ENCODE data around the gene DYRK1A.

Gene DYRK1A

GRCh38 chr21:37527716-37528115, 161.1 kb downstream of the DYRK1A start:
- Histone ChIP-seq H3K4me2 (ENCODE audit: low read depth, low read length, poor library complexity, severe bottlenecking) (no peak overlapping the region), H2AFZ (ENCODE audit: low read depth, low read length, severe bottlenecking) (no peak overlapping the region), H3K27me3 (ENCODE audit: low read length) (no peaks in the 10 kb centered on the region), H3K9ac (ENCODE audit: low read length) (no peak overlapping the region), H3K36me3 (ENCODE audit: low read length) (no peaks in the 10 kb centered on the region), H3K9me3 (ENCODE audit: insufficient read depth, low read length) (no peaks in the 10 kb centered on the region), H3K4me3 (ENCODE audit: insufficient read depth, low read length, poor library complexity, severe bottlenecking) (no peak overlapping the region), H4K20me1 (ENCODE audit: low read depth, low read length) (no peaks in the 10 kb centered on the region), H3K27ac (ENCODE audit: low read depth, low read length) (no peak overlapping the region), H3K9me2 (replicated peaks; ENCODE audit: insufficient read depth, low read length) (no peaks in the 10 kb centered on the region), H3F3A (ENCODE audit: insufficient read depth) (no peaks in the 10 kb centered on the region; the same call in 1 of the 2 replicates), H3K79me2 (ENCODE audit: insufficient read depth, low read length) (no peaks in the 10 kb centered on the region)
- TF ChIP-seq, protein P1, sequence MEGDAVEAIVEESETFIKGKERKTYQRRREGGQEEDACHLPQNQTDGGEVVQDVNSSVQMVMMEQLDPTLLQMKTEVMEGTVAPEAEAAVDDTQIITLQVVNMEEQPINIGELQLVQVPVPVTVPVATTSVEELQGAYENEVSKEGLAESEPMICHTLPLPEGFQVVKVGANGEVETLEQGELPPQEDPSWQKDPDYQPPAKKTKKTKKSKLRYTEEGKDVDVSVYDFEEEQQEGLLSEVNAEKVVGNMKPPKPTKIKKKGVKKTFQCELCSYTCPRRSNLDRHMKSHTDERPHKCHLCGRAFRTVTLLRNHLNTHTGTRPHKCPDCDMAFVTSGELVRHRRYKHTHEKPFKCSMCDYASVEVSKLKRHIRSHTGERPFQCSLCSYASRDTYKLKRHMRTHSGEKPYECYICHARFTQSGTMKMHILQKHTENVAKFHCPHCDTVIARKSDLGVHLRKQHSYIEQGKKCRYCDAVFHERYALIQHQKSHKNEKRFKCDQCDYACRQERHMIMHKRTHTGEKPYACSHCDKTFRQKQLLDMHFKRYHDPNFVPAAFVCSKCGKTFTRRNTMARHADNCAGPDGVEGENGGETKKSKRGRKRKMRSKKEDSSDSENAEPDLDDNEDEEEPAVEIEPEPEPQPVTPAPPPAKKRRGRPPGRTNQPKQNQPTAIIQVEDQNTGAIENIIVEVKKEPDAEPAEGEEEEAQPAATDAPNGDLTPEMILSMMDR (IDR thresholded peaks at IDR 0.05; ENCODE audit: insufficient read depth, low read length, poor library complexity, severe bottlenecking): no peak
- no peak for TF ChIP-seq EZH2phosphoT487 (conservative IDR thresholded peaks at IDR 0.05; ENCODE audit: low read length)

DNA sequence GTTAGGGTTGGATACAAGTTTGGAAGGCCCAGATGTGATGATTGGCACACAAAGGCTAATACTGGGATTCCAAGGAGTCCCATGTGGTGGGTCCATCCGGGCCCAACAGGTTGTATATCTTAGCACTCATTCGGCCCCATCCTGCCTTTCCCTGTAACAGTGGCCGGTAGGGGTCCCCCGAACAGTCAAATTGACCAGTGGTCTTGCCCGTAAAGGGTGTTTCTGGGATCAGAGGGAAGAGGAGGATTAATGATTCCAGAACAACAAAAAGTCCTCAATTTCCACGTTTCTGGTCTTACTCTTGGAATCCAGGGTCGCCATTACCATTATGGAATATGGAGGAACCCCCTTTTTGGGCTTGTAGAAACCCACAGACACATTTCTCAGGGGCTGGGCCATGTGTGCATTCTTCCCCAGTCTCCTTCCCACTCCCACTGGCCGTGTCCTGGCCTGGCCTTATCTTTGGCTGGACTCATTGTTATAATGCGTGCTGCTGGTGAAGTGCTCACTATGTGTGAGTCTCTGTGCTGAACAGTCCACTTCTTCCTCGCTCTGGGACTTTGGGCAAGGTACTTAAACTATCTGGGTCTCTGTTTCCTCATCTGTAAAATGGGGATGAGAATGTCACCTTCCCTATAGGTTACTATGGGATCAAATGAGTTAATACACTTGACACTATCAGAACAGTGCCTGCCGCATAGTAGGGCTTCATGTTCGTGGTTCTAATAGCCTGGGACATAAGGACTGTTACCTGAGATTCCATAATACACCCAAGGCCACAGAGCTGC, 161.8 kb downstream of the DYRK1A start:
- Histone ChIP-seq H3F3A (ENCODE audit: insufficient read depth) (no peaks in the 10 kb centered on the region; the same call in 1 of the 2 replicates), H3K4me3 (ENCODE audit: insufficient read depth, low read length, poor library complexity, severe bottlenecking) (no peak overlapping the region), H3K36me3 (ENCODE audit: low read length) (no peaks in the 10 kb centered on the region), H3K27ac (ENCODE audit: low read depth, low read length) (no peak overlapping the region), H3K27me3 (ENCODE audit: low read length) (no peaks in the 10 kb centered on the region), H3K4me2 (ENCODE audit: low read depth, low read length, poor library complexity, severe bottlenecking) (no peak overlapping the region), H3K9ac (ENCODE audit: low read length) (no peak overlapping the region), H3K79me2 (ENCODE audit: insufficient read depth, low read length) (no peaks in the 10 kb centered on the region), H2AFZ (ENCODE audit: low read depth, low read length, severe bottlenecking) (no peak overlapping the region), H3K9me3 (ENCODE audit: insufficient read depth, low read length) (no peaks in the 10 kb centered on the region), H4K20me1 (ENCODE audit: low read depth, low read length) (no peaks in the 10 kb centered on the region), H3K9me2 (replicated peaks; ENCODE audit: insufficient read depth, low read length) (no peaks in the 10 kb centered on the region)
- no peak for TF ChIP-seq EZH2phosphoT487 (conservative IDR thresholded peaks at IDR 0.05; ENCODE audit: low read length)
- TF ChIP-seq, protein P1 (IDR thresholded peaks at IDR 0.05; ENCODE audit: insufficient read depth, low read length, poor library complexity, severe bottlenecking): no peak

GRCh38 chr21:37529649-37530048, 163.1 kb downstream of the DYRK1A start:
- TF ChIP-seq, protein P1 (IDR thresholded peaks at IDR 0.05; ENCODE audit: insufficient read depth, low read length, poor library complexity, severe bottlenecking): no peak
- TF ChIP-seq EZH2phosphoT487 (conservative IDR thresholded peaks at IDR 0.05; ENCODE audit: low read length): no peak
- H2AFZ ChIP-seq (ENCODE audit: low read depth, low read length, severe bottlenecking): no peak overlapping the region
- no peaks in the 10 kb centered on the region for H3K9me2 ChIP-seq (replicated peaks; ENCODE audit: insufficient read depth, low read length)
- no peak overlapping the region for H3K27ac ChIP-seq (ENCODE audit: low read depth, low read length)
- no peak overlapping the region for H3K9ac ChIP-seq (ENCODE audit: low read length)
- H3K4me3 ChIP-seq (ENCODE audit: insufficient read depth, low read length, poor library complexity, severe bottlenecking): no peak overlapping the region
- no peaks in the 10 kb centered on the region for H3K9me3 ChIP-seq (ENCODE audit: insufficient read depth, low read length)
- no peaks in the 10 kb centered on the region for H3K36me3 ChIP-seq (ENCODE audit: low read length)
- H3F3A ChIP-seq (ENCODE audit: insufficient read depth): no peaks in the 10 kb centered on the region
- H3K4me2 ChIP-seq (ENCODE audit: low read depth, low read length, poor library complexity, severe bottlenecking): no peak overlapping the region
- no peaks in the 10 kb centered on the region for H3K79me2 ChIP-seq (ENCODE audit: insufficient read depth, low read length)
- no peaks in the 10 kb centered on the region for H4K20me1 ChIP-seq (ENCODE audit: low read depth, low read length)
- no peaks in the 10 kb centered on the region for H3K27me3 ChIP-seq (ENCODE audit: low read length)
